Measurements from ENCODE around the gene SIL1.

DNA sequence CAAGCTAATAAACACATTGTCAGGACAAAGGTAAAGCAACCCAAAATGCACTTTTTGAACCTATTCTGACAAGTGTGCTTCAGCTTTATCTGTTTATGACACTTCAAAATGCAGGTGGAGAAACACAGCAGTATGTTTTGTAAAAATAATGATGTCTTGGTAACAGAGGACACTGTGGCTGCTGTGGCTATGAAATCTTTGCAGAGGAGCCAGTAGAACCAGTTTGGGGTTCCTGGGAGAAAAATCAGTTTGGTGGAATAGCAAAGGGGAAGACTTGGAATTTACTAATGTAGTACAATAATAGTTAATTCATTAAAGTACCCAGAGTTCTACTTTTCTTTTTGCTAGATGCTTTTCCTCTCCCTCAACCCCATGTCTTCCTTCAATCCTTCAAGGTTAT, 40.6 kb downstream of the SIL1 start:
- TF ChIP-seq, protein P1, sequence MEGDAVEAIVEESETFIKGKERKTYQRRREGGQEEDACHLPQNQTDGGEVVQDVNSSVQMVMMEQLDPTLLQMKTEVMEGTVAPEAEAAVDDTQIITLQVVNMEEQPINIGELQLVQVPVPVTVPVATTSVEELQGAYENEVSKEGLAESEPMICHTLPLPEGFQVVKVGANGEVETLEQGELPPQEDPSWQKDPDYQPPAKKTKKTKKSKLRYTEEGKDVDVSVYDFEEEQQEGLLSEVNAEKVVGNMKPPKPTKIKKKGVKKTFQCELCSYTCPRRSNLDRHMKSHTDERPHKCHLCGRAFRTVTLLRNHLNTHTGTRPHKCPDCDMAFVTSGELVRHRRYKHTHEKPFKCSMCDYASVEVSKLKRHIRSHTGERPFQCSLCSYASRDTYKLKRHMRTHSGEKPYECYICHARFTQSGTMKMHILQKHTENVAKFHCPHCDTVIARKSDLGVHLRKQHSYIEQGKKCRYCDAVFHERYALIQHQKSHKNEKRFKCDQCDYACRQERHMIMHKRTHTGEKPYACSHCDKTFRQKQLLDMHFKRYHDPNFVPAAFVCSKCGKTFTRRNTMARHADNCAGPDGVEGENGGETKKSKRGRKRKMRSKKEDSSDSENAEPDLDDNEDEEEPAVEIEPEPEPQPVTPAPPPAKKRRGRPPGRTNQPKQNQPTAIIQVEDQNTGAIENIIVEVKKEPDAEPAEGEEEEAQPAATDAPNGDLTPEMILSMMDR (IDR thresholded peaks at IDR 0.05): no peak
- no peak for TF ChIP-seq POLR2A (IDR thresholded peaks at IDR 0.05)
